GM23338 (cell line): ENCODE data around the gene CNTNAP2. TPM values are rescaled to one million over a fixed set of nuclear protein-coding genes. Genes with fewer than 3 reads are reported as not detected.

Experiments
- ATAC-seq: fragments of 200-7000 bp; cut with Tn5 transposase; 3 replicates; pipeline ENCODE4 v1.9.1; 2020
- DNase-seq: peaks from one replicate; pipeline ENCODE4 v3.0.0-alpha.2; 2015; ENCODE audit warnings: low spot score
- H2AFZ ChIP-seq: fragments of 200-600 bp; sonication (generic); 2 replicates; pipeline ENCODE4 v1.8.0; 2016; ENCODE audit warnings: antibody characterized with exemption, mild to moderate bottlenecking, moderate library complexity
- H3F3A ChIP-seq: fragments of 200-600 bp; sonication (generic); replicated peaks from 2 replicates; pipeline ENCODE4 v1.8.0; 2017; ENCODE audit warnings: antibody characterized with exemption, mixed run types, low read depth
- H3K27ac ChIP-seq: fragments of 200-600 bp; sonication (generic); 2 replicates; pipeline ENCODE4 v1.6.1; 2016; ENCODE audit warnings: low read depth
- H3K27me3 ChIP-seq: fragments of 200-600 bp; sonication (generic); 2 replicates; pipeline ENCODE4 v1.8.0; 2016; ENCODE audit warnings: mild to moderate bottlenecking, mixed run types, moderate library complexity; ENCODE audit not compliant: insufficient read depth
- H3K36me3 ChIP-seq: fragments of 200-600 bp; sonication (generic); 2 replicates; pipeline ENCODE4 v1.8.0; 2016; ENCODE audit warnings: mild to moderate bottlenecking; ENCODE audit not compliant: insufficient read depth
- H3K4me1 ChIP-seq: fragments of 200-600 bp; sonication (generic); 2 replicates; pipeline ENCODE4 v1.8.0; 2016; ENCODE audit warnings: mild to moderate bottlenecking, moderate library complexity; ENCODE audit not compliant: insufficient read depth
- H3K4me2 ChIP-seq: fragments of 200-600 bp; sonication (generic); 2 replicates; pipeline ENCODE4 v1.7.1; 2017; ENCODE audit warnings: mixed run types
- H3K4me3 ChIP-seq: fragments of 200-600 bp; sonication (generic); 2 replicates; pipeline ENCODE4 v1.6.1; 2016; ENCODE audit warnings: mixed run types
- H3K79me2 ChIP-seq: fragments of 200-600 bp; sonication (generic); replicated peaks from 2 replicates; pipeline ENCODE4 v1.8.0; 2017; ENCODE audit warnings: mild to moderate bottlenecking; ENCODE audit not compliant: insufficient read depth
- H3K9me2 ChIP-seq: fragments of 200-600 bp; sonication (generic); 2 replicates; pipeline ENCODE4 v1.8.0; 2017; ENCODE audit not compliant: insufficient read depth
- H4K20me1 ChIP-seq: fragments of 200-600 bp; sonication (generic); replicated peaks from 2 replicates; pipeline ENCODE4 v1.8.0; 2017; ENCODE audit warnings: mild to moderate bottlenecking; ENCODE audit not compliant: insufficient read depth
- H3K27ac Mint-ChIP-seq: 2 replicates; pipeline ENCODE4 v1.8.0; 2020; ENCODE audit warnings: inconsistent platforms, mild to moderate bottlenecking, moderate library complexity, mixed read lengths
- H3K27me3 Mint-ChIP-seq: 3 replicates; pipeline ENCODE4 v1.8.0; 2022; ENCODE audit warnings: low read depth, mild to moderate bottlenecking, moderate library complexity, mixed read lengths, inconsistent platforms; ENCODE audit not compliant: insufficient read depth, poor library complexity
- H3K36me3 Mint-ChIP-seq: 3 replicates; pipeline ENCODE4 v1.8.0; 2021; ENCODE audit warnings: low read depth, mild to moderate bottlenecking, inconsistent platforms, moderate library complexity, mixed read lengths
- H3K4me1 Mint-ChIP-seq: 3 replicates; pipeline ENCODE4 v1.8.0; 2020; ENCODE audit warnings: mild to moderate bottlenecking, inconsistent platforms, mixed read lengths
- H3K4me3 Mint-ChIP-seq: 3 replicates; pipeline ENCODE4 v1.8.0; 2021; ENCODE audit warnings: moderate library complexity, mild to moderate bottlenecking, inconsistent platforms, mixed read lengths
- H3K9me3 Mint-ChIP-seq: 3 replicates; pipeline ENCODE4 v1.8.0; 2020; ENCODE audit warnings: moderate library complexity, mild to moderate bottlenecking, inconsistent platforms, mixed read lengths
- CREB1 ChIP-seq: fragments of 250-450 bp; sonication (Bioruptor Pico); IDR thresholded peaks from 2 replicates; pipeline ENCODE4 v1.5.0; 2020; ENCODE audit warnings: low read depth, mild to moderate bottlenecking, moderate library complexity
- EZH2 ChIP-seq: fragments of 200-600 bp; sonication (generic); IDR thresholded peaks from one replicate; pipeline ENCODE4 v1.8.0; 2017; ENCODE audit warnings: antibody characterized with exemption, mild to moderate bottlenecking, low read depth; ENCODE audit not compliant: unreplicated experiment
- EZH2phosphoT487 ChIP-seq: fragments of 200-600 bp; sonication (generic); IDR thresholded peaks from one replicate; pipeline ENCODE4 v1.8.1; 2018; ENCODE audit warnings: antibody characterized with exemption; ENCODE audit not compliant: unreplicated experiment
- JUNB ChIP-seq: IDR thresholded peaks from one replicate; pipeline ENCODE4 v1.6.1; 2016; ENCODE audit warnings: antibody characterized with exemption; ENCODE audit not compliant: unreplicated experiment
- NANOG ChIP-seq: IDR thresholded peaks from 2 replicates; pipeline ENCODE4 v1.6.1; 2016; ENCODE audit warnings: antibody characterized with exemption, borderline replicate concordance
- POLR2AphosphoS5 ChIP-seq: IDR thresholded peaks from 2 replicates; pipeline ENCODE4 v1.6.1; 2016; ENCODE audit warnings: antibody characterized with exemption, low read depth
- STAT1 ChIP-seq: IDR thresholded peaks from one replicate; pipeline ENCODE4 v1.6.1; 2016; ENCODE audit warnings: antibody characterized with exemption; ENCODE audit not compliant: unreplicated experiment
- ZNF114 ChIP-seq: fragments of 250-450 bp; sonication (Bioruptor Pico); IDR thresholded peaks from 2 replicates; pipeline ENCODE4 v1.5.0; 2020; ENCODE audit warnings: mild to moderate bottlenecking, moderate library complexity
- ZNF331 ChIP-seq: fragments of 250-450 bp; sonication (Bioruptor Pico); IDR thresholded peaks from 2 replicates; pipeline ENCODE4 v1.5.0; 2020; ENCODE audit warnings: low read depth, mild to moderate bottlenecking, moderate library complexity
- polyA plus RNA-seq: library from polyadenylated mRNA; unstranded; fragments of >200 nt; fragmentation: Nextera tagmentation; extraction: Ambion mirVana; gene quantifications from 2 replicates; pipeline ENCODE4 v1.2.1, GENCODE V29; 2016
- total RNA-seq: library from RNA; depleted of rRNA; stranded (reverse); fragments of >200 nt; shearing (Covaris generic); gene quantifications from 2 replicates; pipeline ENCODE4 v1.2.3, GENCODE V29; 2014
- TF ChIP-seq, protein P1 (sequence below): fragments of 250-450 bp; sonication (Bioruptor Pico); IDR thresholded peaks from 2 replicates; pipeline ENCODE4 v1.5.0; 2020; ENCODE audit warnings: mild to moderate bottlenecking, moderate library complexity
- TF ChIP-seq, protein P2 (sequence below): IDR thresholded peaks from 2 replicates; pipeline ENCODE4 v1.6.1; 2016; ENCODE audit warnings: antibody characterized with exemption
- TF ChIP-seq, protein P3 (sequence below): IDR thresholded peaks from one replicate; pipeline ENCODE4 v1.6.1; 2018; ENCODE audit warnings: antibody characterized with exemption; ENCODE audit not compliant: unreplicated experiment
- TF ChIP-seq, protein P4 (sequence below), 2 experiments: fragments of 200-600 bp in 1 of 2; sonication (generic) in 1 of 2; conservative IDR thresholded peaks; 2 replicates each; pipeline versions ENCODE4 v1.5.1 to v1.6.1; 2016 to 2017; ENCODE audit warnings: antibody characterized with exemption in 2 of 2, low read depth in 2 of 2, mild to moderate bottlenecking in 2 of 2, moderate library complexity in 1 of 2

Gene CNTNAP2
- total and polyA plus RNA-seq, 2 experiments from 2014 or later: 38.2 to 61.3 TPM

DNA sequence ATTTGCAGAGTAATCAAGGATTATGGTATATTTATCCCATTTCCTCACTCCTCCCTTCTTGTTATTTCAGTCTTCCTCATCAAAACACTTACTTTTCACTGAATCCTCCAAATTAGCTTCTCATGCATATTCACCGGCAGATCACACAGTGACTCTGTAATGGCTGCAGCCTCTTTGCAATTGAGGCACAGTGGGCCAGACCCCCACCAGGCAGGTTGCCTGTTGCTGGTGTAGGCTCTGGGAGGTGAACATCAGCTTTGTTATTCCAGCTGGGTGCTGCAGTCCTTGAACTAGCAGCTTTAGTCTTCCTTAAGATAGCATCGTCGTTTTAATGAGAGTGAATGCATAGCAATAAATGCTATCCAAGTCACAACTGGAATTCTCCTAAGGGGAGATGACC, 449.3 kb downstream of the CNTNAP2 start:
- H3K27me3 ChIP-seq: no peaks in the 10 kb centered on the region
- H3K9me2 ChIP-seq: no peaks in the 10 kb centered on the region
- no peak overlapping the region for H3K27ac ChIP-seq
- TF ChIP-seq, protein P1, sequence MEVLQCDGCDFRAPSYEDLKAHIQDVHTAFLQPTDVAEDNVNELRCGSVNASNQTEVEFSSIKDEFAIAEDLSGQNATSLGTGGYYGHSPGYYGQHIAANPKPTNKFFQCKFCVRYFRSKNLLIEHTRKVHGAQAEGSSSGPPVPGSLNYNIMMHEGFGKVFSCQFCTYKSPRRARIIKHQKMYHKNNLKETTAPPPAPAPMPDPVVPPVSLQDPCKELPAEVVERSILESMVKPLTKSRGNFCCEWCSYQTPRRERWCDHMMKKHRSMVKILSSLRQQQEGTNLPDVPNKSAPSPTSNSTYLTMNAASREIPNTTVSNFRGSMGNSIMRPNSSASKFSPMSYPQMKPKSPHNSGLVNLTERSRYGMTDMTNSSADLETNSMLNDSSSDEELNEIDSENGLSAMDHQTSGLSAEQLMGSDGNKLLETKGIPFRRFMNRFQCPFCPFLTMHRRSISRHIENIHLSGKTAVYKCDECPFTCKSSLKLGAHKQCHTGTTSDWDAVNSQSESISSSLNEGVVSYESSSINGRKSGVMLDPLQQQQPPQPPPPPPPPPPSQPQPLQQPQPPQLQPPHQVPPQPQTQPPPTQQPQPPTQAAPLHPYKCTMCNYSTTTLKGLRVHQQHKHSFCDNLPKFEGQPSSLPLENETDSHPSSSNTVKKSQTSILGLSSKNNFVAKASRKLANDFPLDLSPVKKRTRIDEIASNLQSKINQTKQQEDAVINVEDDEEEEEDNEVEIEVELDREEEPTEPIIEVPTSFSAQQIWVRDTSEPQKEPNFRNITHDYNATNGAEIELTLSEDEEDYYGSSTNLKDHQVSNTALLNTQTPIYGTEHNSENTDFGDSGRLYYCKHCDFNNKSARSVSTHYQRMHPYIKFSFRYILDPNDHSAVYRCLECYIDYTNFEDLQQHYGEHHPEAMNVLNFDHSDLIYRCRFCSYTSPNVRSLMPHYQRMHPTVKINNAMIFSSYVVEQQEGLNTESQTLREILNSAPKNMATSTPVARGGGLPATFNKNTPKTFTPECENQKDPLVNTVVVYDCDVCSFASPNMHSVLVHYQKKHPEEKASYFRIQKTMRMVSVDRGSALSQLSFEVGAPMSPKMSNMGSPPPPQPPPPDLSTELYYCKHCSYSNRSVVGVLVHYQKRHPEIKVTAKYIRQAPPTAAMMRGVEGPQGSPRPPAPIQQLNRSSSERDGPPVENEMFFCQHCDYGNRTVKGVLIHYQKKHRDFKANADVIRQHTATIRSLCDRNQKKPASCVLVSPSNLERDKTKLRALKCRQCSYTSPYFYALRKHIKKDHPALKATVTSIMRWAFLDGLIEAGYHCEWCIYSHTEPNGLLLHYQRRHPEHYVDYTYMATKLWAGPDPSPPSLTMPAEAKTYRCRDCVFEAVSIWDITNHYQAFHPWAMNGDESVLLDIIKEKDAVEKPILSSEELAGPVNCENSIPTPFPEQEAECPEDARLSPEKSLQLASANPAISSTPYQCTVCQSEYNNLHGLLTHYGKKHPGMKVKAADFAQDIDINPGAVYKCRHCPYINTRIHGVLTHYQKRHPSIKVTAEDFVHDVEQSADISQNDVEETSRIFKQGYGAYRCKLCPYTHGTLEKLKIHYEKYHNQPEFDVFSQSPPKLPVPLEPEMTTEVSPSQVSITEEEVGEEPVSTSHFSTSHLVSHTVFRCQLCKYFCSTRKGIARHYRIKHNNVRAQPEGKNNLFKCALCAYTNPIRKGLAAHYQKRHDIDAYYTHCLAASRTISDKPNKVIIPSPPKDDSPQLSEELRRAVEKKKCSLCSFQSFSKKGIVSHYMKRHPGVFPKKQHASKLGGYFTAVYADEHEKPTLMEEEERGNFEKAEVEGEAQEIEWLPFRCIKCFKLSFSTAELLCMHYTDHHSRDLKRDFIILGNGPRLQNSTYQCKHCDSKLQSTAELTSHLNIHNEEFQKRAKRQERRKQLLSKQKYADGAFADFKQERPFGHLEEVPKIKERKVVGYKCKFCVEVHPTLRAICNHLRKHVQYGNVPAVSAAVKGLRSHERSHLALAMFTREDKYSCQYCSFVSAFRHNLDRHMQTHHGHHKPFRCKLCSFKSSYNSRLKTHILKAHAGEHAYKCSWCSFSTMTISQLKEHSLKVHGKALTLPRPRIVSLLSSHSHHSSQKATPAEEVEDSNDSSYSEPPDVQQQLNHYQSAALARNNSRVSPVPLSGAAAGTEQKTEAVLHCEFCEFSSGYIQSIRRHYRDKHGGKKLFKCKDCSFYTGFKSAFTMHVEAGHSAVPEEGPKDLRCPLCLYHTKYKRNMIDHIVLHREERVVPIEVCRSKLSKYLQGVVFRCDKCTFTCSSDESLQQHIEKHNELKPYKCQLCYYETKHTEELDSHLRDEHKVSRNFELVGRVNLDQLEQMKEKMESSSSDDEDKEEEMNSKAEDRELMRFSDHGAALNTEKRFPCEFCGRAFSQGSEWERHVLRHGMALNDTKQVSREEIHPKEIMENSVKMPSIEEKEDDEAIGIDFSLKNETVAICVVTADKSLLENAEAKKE (CRISPR knock-in tag): no peak
- TF ChIP-seq EZH2phosphoT487 (no peak), ZNF331 (CRISPR knock-in tag) (no peak), POLR2AphosphoS5 (no peak), JUNB (no peak), STAT1 (no peak), EZH2 (no peak), CREB1 (CRISPR knock-in tag) (no peak), ZNF114 (CRISPR knock-in tag) (no peak), NANOG (no peak)
- TF ChIP-seq, protein P2, sequence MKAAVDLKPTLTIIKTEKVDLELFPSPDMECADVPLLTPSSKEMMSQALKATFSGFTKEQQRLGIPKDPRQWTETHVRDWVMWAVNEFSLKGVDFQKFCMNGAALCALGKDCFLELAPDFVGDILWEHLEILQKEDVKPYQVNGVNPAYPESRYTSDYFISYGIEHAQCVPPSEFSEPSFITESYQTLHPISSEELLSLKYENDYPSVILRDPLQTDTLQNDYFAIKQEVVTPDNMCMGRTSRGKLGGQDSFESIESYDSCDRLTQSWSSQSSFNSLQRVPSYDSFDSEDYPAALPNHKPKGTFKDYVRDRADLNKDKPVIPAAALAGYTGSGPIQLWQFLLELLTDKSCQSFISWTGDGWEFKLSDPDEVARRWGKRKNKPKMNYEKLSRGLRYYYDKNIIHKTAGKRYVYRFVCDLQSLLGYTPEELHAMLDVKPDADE: no peak
- TF ChIP-seq, protein P3, sequence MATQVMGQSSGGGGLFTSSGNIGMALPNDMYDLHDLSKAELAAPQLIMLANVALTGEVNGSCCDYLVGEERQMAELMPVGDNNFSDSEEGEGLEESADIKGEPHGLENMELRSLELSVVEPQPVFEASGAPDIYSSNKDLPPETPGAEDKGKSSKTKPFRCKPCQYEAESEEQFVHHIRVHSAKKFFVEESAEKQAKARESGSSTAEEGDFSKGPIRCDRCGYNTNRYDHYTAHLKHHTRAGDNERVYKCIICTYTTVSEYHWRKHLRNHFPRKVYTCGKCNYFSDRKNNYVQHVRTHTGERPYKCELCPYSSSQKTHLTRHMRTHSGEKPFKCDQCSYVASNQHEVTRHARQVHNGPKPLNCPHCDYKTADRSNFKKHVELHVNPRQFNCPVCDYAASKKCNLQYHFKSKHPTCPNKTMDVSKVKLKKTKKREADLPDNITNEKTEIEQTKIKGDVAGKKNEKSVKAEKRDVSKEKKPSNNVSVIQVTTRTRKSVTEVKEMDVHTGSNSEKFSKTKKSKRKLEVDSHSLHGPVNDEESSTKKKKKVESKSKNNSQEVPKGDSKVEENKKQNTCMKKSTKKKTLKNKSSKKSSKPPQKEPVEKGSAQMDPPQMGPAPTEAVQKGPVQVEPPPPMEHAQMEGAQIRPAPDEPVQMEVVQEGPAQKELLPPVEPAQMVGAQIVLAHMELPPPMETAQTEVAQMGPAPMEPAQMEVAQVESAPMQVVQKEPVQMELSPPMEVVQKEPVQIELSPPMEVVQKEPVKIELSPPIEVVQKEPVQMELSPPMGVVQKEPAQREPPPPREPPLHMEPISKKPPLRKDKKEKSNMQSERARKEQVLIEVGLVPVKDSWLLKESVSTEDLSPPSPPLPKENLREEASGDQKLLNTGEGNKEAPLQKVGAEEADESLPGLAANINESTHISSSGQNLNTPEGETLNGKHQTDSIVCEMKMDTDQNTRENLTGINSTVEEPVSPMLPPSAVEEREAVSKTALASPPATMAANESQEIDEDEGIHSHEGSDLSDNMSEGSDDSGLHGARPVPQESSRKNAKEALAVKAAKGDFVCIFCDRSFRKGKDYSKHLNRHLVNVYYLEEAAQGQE: no peak
- TF ChIP-seq, protein P4, sequence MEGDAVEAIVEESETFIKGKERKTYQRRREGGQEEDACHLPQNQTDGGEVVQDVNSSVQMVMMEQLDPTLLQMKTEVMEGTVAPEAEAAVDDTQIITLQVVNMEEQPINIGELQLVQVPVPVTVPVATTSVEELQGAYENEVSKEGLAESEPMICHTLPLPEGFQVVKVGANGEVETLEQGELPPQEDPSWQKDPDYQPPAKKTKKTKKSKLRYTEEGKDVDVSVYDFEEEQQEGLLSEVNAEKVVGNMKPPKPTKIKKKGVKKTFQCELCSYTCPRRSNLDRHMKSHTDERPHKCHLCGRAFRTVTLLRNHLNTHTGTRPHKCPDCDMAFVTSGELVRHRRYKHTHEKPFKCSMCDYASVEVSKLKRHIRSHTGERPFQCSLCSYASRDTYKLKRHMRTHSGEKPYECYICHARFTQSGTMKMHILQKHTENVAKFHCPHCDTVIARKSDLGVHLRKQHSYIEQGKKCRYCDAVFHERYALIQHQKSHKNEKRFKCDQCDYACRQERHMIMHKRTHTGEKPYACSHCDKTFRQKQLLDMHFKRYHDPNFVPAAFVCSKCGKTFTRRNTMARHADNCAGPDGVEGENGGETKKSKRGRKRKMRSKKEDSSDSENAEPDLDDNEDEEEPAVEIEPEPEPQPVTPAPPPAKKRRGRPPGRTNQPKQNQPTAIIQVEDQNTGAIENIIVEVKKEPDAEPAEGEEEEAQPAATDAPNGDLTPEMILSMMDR (conservative IDR thresholded peaks at IDR 0.05; ENCODE audit: low read depth in 2 of 2): no peak
- H3F3A ChIP-seq: no peaks in the 10 kb centered on the region
- DNase-seq (peak; percentile 1), ATAC-seq (peak; percentile 77)
- no peak overlapping the region for H3K4me2 ChIP-seq
- H3K4me1 ChIP-seq: no peaks in the 10 kb centered on the region
- H4K20me1 ChIP-seq: no peaks in the 10 kb centered on the region
- Mint-ChIP-seq H3K27ac (no peak overlapping the region), H3K4me3 (no peak overlapping the region), H3K4me1 (peaks cover 4% of the 10 kb centered on the region; the same call in 2 of the 3 replicates), H3K27me3 (no peaks in the 10 kb centered on the region), H3K36me3 (no peaks in the 10 kb centered on the region), H3K9me3 (0 out of 3 replicates have a peak, but pooled peaks cover 4% of the 10 kb centered on the region)
- no peaks in the 10 kb centered on the region for H3K79me2 ChIP-seq
- H2AFZ ChIP-seq: no peak overlapping the region
- H3K36me3 ChIP-seq: no peaks in the 10 kb centered on the region
- no peak overlapping the region for H3K4me3 ChIP-seq
